H1 (cell line): ENCODE results near the gene NKPD1. TPM values are rescaled to one million over a fixed set of nuclear protein-coding genes. Genes with fewer than 3 reads are reported as not detected.

Experiments
- CBX8 ChIP-seq: fragments of 300-800, 300-1000 bp; sonication (generic); IDR thresholded peaks from 2 replicates; pipeline ENCODE4 v1.7.1; 2016; ENCODE audit warnings: low read depth, low read length, borderline replicate concordance
- POLR2A ChIP-seq, 2 experiments: IDR thresholded peaks; 1 replicate in 1 of 2; 2 replicates in 1 of 2; pipeline ENCODE4 v1.6.1; 2011; ENCODE audit warnings: low read depth in 2 of 2, low read length in 2 of 2, mild to moderate bottlenecking in 2 of 2; ENCODE audit errors: control extremely low read depth in 1 of 2
- polyA plus RNA-seq, 7 experiments: library from polyadenylated mRNA; depleted of rRNA in 3 of 7; stranded (reverse) in 5 of 7; unstranded in 2 of 7; fragments of >200 nt in 5 of 7; fragments of 200-250 nt in 2 of 7; gene quantifications; 1 replicate in 5 of 7; 2 replicates in 1 of 7; 4 replicates in 1 of 7; pipeline versions ENCODE4 v1.2.1 to v1.2.3, GENCODE V29; 2011 to 2013; ENCODE audit warnings: missing spikeins in 2 of 7, mixed read lengths in 2 of 7
- total RNA-seq: library from RNA; stranded (reverse); fragmentation: NEBNext Ultra II Directional; extraction: Animal tissue kit (Norgen Biotek cat#: 25700); gene quantifications from 2 replicates; pipeline ENCODE4 v1.2.1, GENCODE V29; 2021

Gene NKPD1
- total and polyA plus RNA-seq, 2 of the 8 experiments (the other 6 are each of a cell fraction or from before 2014, with no cell fraction given), result 0.30 to 0.39 TPM

- TF ChIP-seq CBX8, result no peak
- TF ChIP-seq POLR2A (IDR thresholded peaks at IDR 0.05; ENCODE audit: control extremely low read depth in 1 of 2, low read depth in 2 of 2, low read length in 2 of 2), result no peak
These were observed 22.5 kb downstream of the NKPD1 start (continued) for GRCh38 chr19:45138303-45138751.
